HL-60 (cell line): ENCODE measurements around the gene MFSD6.

ENCODE experiments used
- CTCF ChIP-seq: IDR thresholded peaks from one replicate; pipeline ENCODE4 v1.5.1; 2011; ENCODE audit warnings: low read length, control low read depth, inconsistent platforms; ENCODE audit not compliant: insufficient read depth
- GABPA ChIP-seq: IDR thresholded peaks from 2 replicates; pipeline ENCODE4 v1.6.1; 2012; ENCODE audit warnings: low read depth
- POLR2AphosphoS5 ChIP-seq: IDR thresholded peaks from 2 replicates; pipeline ENCODE4 v1.6.1; 2012; ENCODE audit warnings: low read depth
- REST ChIP-seq: IDR thresholded peaks from 2 replicates; pipeline ENCODE4 v1.6.1; 2012; ENCODE audit warnings: low read depth; ENCODE audit not compliant: insufficient replicate concordance

GRCh38 chr2:190533175-190533967, 125.2 kb downstream of the MFSD6 start:
- TF ChIP-seq POLR2AphosphoS5 (no peak; the same call in 1 of the 2 replicates), CTCF (no peak), REST (no peak), GABPA (no peak)
